Heart left ventricle (tissue), 16 donors: ENCODE results near the gene OR2T34. TPM values are rescaled to one million over a fixed set of nuclear protein-coding genes. Genes with fewer than 3 reads are reported as not detected.
"Not testable (repeated sequence)": the region's sequence is repeated elsewhere in the genome, so short reads cannot be mapped to it uniquely, and the experiment has no call there.

Experiments used
- ATAC-seq, 4 donors: fragments of 200-7000 bp; cut with Tn5 transposase; one replicate each; pipeline ENCODE4 v1.9.1; 2020 to 2022; ENCODE audit warnings: moderate library complexity in 4 of 4, mild to moderate bottlenecking in 3 of 4, moderate number of reproducible peaks in 1 of 4
- DNase-seq, 5 donors: peaks; one replicate each; pipeline ENCODE4 v3.0.0-alpha.2; 2020
- H3K27ac ChIP-seq, 12 donors: fragments of 200-600 bp; sonication (generic) in 4 of 12; one replicate each; pipeline versions ENCODE4 v1.5.0 to v1.8.0; 2016 to 2022; ENCODE audit warnings: mild to moderate bottlenecking in 2 of 12
- H3K27me3 ChIP-seq, 9 donors: fragments of 200-600 bp; sonication (generic) in 2 of 9; one replicate each; pipeline versions ENCODE4 v1.5.1 to v1.8.0; 2016 to 2022; ENCODE audit warnings: mild to moderate bottlenecking in 3 of 9
- H3K36me3 ChIP-seq, 9 donors: fragments of 200-600 bp; sonication (generic) in 2 of 9; one replicate each; pipeline versions ENCODE4 v1.5.0 to v1.8.0; 2018 to 2022; ENCODE audit warnings: mild to moderate bottlenecking in 2 of 9
- H3K4me1 ChIP-seq, 12 donors: fragments of 200-600 bp; sonication (generic) in 4 of 12; one replicate each; pipeline versions ENCODE4 v1.5.0 to v1.8.0; 2016 to 2022; ENCODE audit warnings: mild to moderate bottlenecking in 3 of 12
- H3K4me3 ChIP-seq, 12 donors: fragments of 200-600 bp; sonication (generic) in 4 of 12; one replicate each; pipeline versions ENCODE4 v1.5.0 to v1.8.0; 2017 to 2022; ENCODE audit warnings: mild to moderate bottlenecking in 9 of 12, moderate library complexity in 4 of 12
- H3K9me3 ChIP-seq, 12 donors: fragments of 200-600 bp; sonication (generic) in 4 of 12; one replicate each; pipeline versions ENCODE4 v1.5.0 to v1.8.0; 2016 to 2022; ENCODE audit warnings: mild to moderate bottlenecking in 1 of 12
- POLR2A ChIP-seq, 2 donors: fragments of 450-650 bp; IDR thresholded peaks; one replicate each; pipeline ENCODE4 v1.6.1; 2017; ENCODE audit warnings: antibody characterized with exemption in 2 of 2, mild to moderate bottlenecking in 2 of 2, moderate library complexity in 2 of 2
- WGBS, 4 donors: extraction: QIAGEN DNeasy Blood & Tissue Kit in 2 of 4; methylation state at CpG; one replicate each; pipeline versions ENCODE4 v1.1.5 to v1.1.7; 2013 to 2018; 5-methylcytosine and 5-hydroxymethylcytosine counted together
- intact Hi-C, 10 donors: fragments of 100-400 bp; cut with DNase I; formaldehyde crosslinking; loops; one replicate each; pipeline versions ENCODE4 v1.11.1 to v1.14.2; 2022
- polyA plus RNA-seq, 2 donors: library from polyadenylated mRNA; stranded (reverse); fragments of 200-250 nt; gene quantifications; one replicate each; pipeline ENCODE4 v1.2.3, GENCODE V29; 2013
- total RNA-seq, 9 donors: library from RNA; depleted of rRNA in 2 of 9; stranded (reverse); fragments of >200 nt in 2 of 9; fragmentation: NEBNext Ultra II Directional in 3 of 9; extraction: Animal tissue kit (Norgen Biotek cat#: 25700) in 3 of 9; gene quantifications; one replicate each; pipeline versions ENCODE4 v1.1.0 to v1.2.4, GENCODE V29; 2016 to 2023
- TF ChIP-seq, protein P1 (sequence below), 12 donors: fragments of 200-600 bp; sonication (generic) in 4 of 12; IDR thresholded peaks; one replicate each; pipeline versions ENCODE4 v1.5.0 to v1.8.0; 2018 to 2022; ENCODE audit warnings: antibody characterized with exemption in 12 of 12, mild to moderate bottlenecking in 5 of 12
- donor health status: ischemic (EF 13 %, LVEDD 7.1; RV severe dilation, severe dysfunction).
- donor health status: healthy with polysubstance abuse.
- donor health status: DM: no; HTN: yes; CAD: no.
- donor health status: DM: no; HTN: no; CAD: no.
- donor health status: ischemic (EF 25% LVEDD 6.9; RV normal size, moderate dysfunction).
- donor health status: ischemic (EF 25% LVEDD 5.7; RV mildly dilated, moderate dysfunction).
- donor health status: healthy.
- donor health status: DM: yes; HTN: yes; CAD: no.
- donor health status: ischemic (EF 35%, LVEDD 5.7; RV mildly dilated, moderate dysfunction).
- donor health status: nonischemic (EF 11% LVEDD 7.7; RV severe dilation, severe dysfunction).
- donor health status: DM: yes; HTN: yes; CAD: no.
- donor health status: PGD.
- donor health status: ischemic (EF 29% LVEDD 5.4; RV normal size, mild dysfunction).
- donor health status: nonischemic (EF 23%, LVEDD 6.1; RV moderate dilation, normal function).

The OR2T34 gene
- total and polyA plus RNA-seq, 11 donors: not detected

DNA sequence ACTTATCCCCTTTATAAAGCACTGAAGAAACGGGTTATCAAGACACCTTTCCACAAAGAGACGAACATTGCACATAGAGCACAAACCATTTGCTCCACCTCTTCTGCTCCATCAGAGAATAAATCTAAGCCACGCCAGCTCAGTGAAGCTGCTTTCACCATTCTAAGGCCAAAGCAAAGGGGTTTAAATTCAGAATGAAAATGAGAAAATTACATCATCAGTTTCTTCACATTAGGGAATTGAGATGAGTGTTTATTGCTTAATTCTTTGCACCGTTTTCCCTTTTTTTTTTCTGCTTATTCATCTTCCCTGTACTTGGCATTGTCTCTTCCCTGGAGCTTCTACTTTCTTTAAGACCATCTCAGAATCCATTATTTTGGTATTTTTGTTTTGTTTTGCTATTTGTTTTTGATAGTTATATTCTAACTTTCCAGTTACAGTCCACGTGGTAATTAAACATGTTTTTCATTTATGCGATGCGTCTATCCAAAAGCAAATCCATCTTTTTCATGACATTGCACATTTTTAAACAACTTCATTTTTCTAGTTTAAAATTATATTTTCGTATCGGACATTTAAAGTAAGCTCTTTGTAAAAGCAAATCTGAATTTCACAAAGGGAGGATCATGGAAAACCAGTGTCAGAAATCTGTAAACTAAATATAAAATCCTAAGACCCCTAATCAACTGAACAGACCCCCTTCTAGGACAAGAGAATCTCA lies 1.9 kb upstream of the OR2T34 start:
- ATAC-seq (no peak), DNase-seq (no peak)
- intact Hi-C loops: no loop called here
- no peaks in the 10 kb centered on the region for H3K4me1 ChIP-seq
- no peak overlapping the region for H3K4me3 ChIP-seq
- WGBS, 4 donors: 75 to 80% (median 77%) methylated on average over 9 of the region's 9 CpGs
- no peaks in the 10 kb centered on the region for H3K27me3 ChIP-seq
- peaks cover 0 to 7% (median 0%) of the 10 kb centered on the region in 12 donors for H3K9me3 ChIP-seq
- no peak overlapping the region for H3K27ac ChIP-seq
- no peaks in the 10 kb centered on the region for H3K36me3 ChIP-seq
- TF ChIP-seq, protein P1, sequence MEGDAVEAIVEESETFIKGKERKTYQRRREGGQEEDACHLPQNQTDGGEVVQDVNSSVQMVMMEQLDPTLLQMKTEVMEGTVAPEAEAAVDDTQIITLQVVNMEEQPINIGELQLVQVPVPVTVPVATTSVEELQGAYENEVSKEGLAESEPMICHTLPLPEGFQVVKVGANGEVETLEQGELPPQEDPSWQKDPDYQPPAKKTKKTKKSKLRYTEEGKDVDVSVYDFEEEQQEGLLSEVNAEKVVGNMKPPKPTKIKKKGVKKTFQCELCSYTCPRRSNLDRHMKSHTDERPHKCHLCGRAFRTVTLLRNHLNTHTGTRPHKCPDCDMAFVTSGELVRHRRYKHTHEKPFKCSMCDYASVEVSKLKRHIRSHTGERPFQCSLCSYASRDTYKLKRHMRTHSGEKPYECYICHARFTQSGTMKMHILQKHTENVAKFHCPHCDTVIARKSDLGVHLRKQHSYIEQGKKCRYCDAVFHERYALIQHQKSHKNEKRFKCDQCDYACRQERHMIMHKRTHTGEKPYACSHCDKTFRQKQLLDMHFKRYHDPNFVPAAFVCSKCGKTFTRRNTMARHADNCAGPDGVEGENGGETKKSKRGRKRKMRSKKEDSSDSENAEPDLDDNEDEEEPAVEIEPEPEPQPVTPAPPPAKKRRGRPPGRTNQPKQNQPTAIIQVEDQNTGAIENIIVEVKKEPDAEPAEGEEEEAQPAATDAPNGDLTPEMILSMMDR (IDR thresholded peaks at IDR 0.05): no peak
- no peak for TF ChIP-seq POLR2A (IDR thresholded peaks at IDR 0.05)

DNA sequence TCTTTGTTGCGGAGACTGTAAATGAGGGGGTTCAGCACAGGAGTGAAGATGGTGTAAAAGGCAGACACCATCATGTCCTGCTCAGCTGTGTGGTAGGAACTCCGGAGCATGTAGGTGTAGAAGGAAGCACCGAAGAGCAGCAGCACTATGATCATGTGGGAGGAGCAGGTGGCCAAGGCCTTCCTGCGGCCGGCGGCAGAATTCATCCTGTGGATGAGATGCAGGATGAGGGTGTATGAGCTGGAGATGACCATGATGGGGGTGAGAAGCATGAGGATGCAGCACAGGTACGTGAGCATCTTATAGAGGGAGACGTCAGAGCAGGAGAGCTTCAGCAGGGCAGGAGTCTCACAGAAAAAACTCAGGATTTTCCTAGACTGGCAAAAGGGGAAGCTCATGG lies 701 bp downstream of the OR2T34 start:
- DNase-seq, ATAC-seq, H3K4me3 ChIP-seq, H3K36me3 ChIP-seq, H3K27ac ChIP-seq, H3K9me3 ChIP-seq, intact Hi-C loops, H3K27me3 ChIP-seq, H3K4me1 ChIP-seq: not testable (repeated sequence)
- 70 to 82% (median 73%) methylated on average over 5 to 6 of the region's 8 CpGs for WGBS, 4 donors

DNA sequence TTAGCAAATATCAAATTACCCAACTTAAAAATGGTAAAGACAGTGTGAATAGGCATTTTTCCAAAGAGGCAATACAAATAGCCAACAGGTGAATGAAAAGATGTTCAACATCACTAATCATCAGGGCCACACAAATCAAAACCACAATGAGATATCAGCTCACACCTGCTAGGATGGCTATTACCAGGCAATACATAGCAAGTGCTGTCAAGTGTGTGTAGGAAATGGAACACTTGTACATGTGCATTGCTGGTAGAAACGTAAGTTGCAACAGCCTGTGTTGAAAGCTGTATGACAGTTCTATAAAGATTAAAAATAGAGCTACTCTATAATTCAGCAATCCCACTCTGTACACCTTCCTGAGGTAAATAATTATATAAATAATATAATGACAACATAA lies 2.5 kb downstream of the OR2T34 start:
- no CpG with 5 or more reads among the region's 1 CpG for WGBS, 4 donors
- DNase-seq, H3K36me3 ChIP-seq, H3K27ac ChIP-seq, H3K4me1 ChIP-seq, H3K9me3 ChIP-seq, ATAC-seq, H3K4me3 ChIP-seq, H3K27me3 ChIP-seq, intact Hi-C loops: not testable (repeated sequence)

DNA sequence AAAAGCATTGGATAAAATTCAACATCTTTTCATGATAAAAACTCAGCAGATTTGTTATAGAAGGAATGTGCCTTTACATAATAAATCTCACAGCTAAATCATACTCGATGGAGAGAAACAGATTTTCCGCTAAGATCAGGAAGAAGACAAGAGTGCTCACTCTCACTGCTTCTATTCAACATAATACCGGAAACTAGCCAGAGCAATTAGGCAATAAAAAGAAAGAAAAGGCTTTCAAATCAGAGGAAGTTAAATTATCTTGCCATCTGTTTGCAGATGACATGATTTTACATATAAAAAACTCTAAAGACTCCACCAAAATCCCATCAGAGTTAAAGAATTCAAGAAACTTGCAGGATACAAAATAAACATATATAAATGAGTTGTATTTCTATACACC lies 3.7 kb downstream of the OR2T34 start:
- H3K36me3 ChIP-seq, H3K27ac ChIP-seq, H3K9me3 ChIP-seq, H3K27me3 ChIP-seq, intact Hi-C loops, DNase-seq, H3K4me1 ChIP-seq, H3K4me3 ChIP-seq, ATAC-seq: not testable (repeated sequence)
- 69 to 86% (median 77%) methylated on average over 3 of the region's 3 CpGs for WGBS, 4 donors

DNA sequence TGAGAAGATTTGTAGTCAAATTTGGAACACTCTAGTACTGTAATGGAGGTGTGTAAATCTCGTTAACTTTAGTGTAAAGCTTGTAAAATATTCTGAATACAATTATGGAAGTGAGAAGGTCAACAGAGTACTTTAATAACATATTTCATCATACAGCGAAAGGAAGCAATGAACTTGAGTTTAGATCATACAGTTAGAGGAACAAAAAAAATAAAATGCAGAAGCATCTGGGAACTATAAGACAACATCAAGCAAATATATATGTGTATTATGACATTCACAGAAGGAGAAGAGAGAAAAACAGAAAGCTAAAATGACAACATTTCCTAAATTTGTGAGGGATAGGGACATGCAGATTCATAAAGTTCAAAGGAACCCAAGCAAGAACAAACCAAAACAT lies 5.5 kb downstream of the OR2T34 start:
- H3K36me3 ChIP-seq, ATAC-seq: not testable (repeated sequence)

DNA sequence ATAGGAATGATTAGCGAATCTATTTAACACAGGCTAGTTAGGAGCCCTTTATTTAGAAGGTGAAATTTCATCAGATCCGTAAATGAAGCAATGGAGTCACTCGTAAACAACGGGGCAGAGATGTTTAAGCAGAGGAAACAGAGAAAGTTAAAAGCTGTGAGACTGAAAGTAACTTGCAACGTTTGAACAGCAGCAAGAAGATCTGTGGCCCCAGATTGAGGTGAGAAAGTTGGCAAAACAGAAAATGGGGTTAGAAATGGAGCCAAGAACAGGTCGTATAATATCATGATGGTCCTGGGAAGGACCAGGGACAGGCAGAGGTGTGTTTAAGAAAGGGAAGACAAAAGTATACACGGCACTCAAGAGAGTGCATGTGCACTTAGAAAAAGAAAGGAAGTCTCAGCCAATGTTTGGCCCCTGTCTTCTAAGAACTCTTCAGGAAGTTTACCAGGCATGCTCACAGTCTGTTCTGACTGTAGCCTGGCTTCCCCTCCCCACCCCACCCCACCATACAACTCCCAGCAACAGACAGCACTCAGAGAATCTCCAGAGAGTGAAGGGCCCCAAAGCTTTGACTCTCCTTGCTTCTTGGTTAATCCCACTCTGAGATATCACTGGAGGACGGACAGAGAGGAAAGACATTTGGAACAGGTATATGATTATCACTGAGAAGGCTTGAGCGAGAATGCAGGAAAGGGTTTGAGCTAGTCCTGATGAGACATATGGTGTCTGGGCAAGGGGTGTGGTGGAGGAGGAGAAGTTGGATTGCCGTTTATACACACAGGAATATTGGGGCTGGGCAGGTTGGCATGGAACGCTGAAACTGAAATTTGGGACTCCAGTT lies 8.8 kb downstream of the OR2T34 start:
- H3K4me3 ChIP-seq, H3K4me1 ChIP-seq, DNase-seq, intact Hi-C loops, H3K27ac ChIP-seq, ATAC-seq, H3K27me3 ChIP-seq, H3K36me3 ChIP-seq, H3K9me3 ChIP-seq: not testable (repeated sequence)
- WGBS, 4 donors: 61 to 72% (median 68%) methylated on average over 11 of the region's 11 CpGs

More for the DNA sequence above, 5.5 kb downstream of the OR2T34 start:
- DNase-seq, H3K27ac ChIP-seq, intact Hi-C loops, H3K9me3 ChIP-seq, H3K27me3 ChIP-seq, H3K4me1 ChIP-seq, H3K4me3 ChIP-seq: not testable (repeated sequence)
- 14 to 66% (median 30%) methylated on average over 2 of the region's 2 CpGs for WGBS, 4 donors

DNA sequence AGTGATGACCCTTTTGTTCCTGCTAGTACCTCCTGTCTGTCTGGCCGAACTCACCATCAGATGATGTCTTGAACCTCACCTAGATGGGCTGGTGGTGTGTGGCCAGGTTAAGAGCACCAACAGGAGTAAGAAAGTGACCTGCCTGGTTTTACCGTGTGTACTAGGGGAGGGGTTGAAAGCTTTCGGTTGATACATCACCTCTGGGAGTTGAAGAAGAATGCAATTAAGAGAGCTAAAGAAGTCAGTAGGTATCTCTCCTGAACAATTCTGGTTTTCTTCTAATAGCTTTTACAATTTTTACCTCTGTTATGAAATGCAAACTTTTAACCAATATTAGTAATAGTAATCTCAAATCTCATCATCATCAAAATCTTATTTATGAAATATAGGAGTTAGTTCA lies 11.9 kb downstream of the OR2T34 start, which contains the start of gene OR2T29:
TSS of gene OR2T29 (minus strand) at position 101 of the 400 bp plus-strand sequence. CDS start 3,281 bp downstream, outside the sequence.
- 45 to 96% (median 62%) methylated on average over 1 to 3 of the region's 3 CpGs for WGBS, 4 donors
- H3K36me3 ChIP-seq, H3K27me3 ChIP-seq, H3K27ac ChIP-seq, H3K4me1 ChIP-seq, H3K9me3 ChIP-seq, ATAC-seq, DNase-seq, intact Hi-C loops, H3K4me3 ChIP-seq: not testable (repeated sequence)

DNA sequence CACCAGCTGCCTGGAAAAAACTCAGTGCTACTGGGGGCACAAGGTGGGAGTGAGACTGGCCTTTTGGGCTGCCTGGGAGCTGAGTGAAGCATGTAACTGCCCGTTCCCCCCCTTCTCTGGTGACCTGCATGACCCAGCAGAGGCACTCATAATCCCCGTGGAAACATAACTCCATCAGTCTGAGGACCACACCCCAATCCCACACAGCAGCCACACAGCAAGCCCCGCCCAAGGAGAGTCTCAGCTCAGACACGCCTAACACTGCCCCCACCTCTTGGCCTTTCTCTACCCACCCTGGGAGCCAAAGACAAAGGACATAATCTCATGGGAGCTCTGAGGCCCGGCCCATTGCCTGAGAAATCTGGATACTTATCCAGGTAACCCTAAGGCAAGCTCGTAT lies 23.5 kb downstream of the OR2T34 start:
- H3K4me1 ChIP-seq, H3K27me3 ChIP-seq, ATAC-seq, intact Hi-C loops, DNase-seq, H3K9me3 ChIP-seq, H3K36me3 ChIP-seq, H3K4me3 ChIP-seq, H3K27ac ChIP-seq: not testable (repeated sequence)
- WGBS, 4 donors: no CpG with 5 or more reads among the region's 6 CpGs

DNA sequence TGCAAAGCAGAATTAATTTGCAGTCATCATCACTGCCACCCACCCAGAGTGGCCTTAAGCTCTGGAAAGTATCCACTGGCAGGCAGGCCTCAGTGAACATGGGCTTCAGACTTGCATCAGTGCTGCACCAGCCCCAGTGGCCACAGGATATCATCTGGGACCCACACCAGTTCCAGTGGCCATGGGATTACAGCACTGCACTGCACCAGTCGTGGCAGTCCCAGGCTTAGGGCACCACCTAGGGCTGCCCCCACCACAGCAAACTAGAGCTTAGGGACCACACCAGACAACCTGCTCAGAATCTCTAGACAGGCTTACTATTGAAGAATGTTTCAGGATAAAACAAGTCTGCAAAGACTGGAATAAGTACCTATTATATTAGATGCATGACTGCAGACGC lies 27.2 kb downstream of the OR2T34 start:
- H3K27ac ChIP-seq, DNase-seq, H3K36me3 ChIP-seq, H3K4me3 ChIP-seq, H3K9me3 ChIP-seq, H3K27me3 ChIP-seq, ATAC-seq, H3K4me1 ChIP-seq, intact Hi-C loops: not testable (repeated sequence)
- WGBS, 4 donors: no CpG with 5 or more reads among the region's 2 CpGs

DNA sequence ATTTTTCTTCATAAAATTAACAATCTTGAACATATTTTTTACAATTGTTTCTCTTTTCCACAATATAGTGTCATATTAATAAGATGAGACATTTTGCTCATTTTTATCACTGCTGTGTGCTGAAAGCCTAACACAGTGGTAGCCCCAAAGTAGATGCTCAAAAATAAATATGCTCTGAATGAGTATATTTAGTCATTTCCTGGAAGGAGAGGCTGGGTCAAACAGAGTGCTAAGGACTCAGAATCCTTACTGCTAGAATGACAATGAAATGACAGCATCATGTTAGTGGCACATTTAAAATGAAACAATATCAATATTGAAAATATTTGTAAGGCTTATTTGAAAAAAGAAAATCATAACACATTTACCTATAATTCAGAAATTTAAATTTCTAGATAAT lies 37.1 kb downstream of the OR2T34 start:
- H3K4me3 ChIP-seq, H3K9me3 ChIP-seq, ATAC-seq, H3K27me3 ChIP-seq, H3K4me1 ChIP-seq, intact Hi-C loops, H3K36me3 ChIP-seq, DNase-seq, H3K27ac ChIP-seq: not testable (repeated sequence)
